ENCODE data around the gene SLC9A9. TPM values are rescaled to one million over a fixed set of nuclear protein-coding genes. Genes with fewer than 3 reads are reported as not detected.

SLC9A9 gene
- total and polyA plus RNA-seq, 8 donors, result 0.28 to 5.9 (median 0.75) TPM

GRCh38 chr3:143239031-143239430 is 609.2 kb downstream of the SLC9A9 start:
- H3K9me3 ChIP-seq, result no peaks in the 10 kb centered on the region
- FAIRE-seq (no peak), DNase-seq (no peak), ATAC-seq (no peak)
- H3K4me3 ChIP-seq, result no peak overlapping the region
- intact Hi-C loops (cut with DNase I), result no loop called here
- no peaks in the 10 kb centered on the region for H3K4me1 ChIP-seq
- no peaks in the 10 kb centered on the region for H3K27me3 ChIP-seq
- no peak for TF ChIP-seq CTCF (IDR thresholded peaks at IDR 0.05)
- no peak overlapping the region for H3K27ac ChIP-seq
- no peaks in the 10 kb centered on the region for H3K36me3 ChIP-seq
- WGBS, 2 donors, result 60 to 73% methylated on average over 3 of the region's 3 CpGs

- ATAC-seq (no peak), FAIRE-seq (no peak), DNase-seq (no peak)
- no peaks in the 10 kb centered on the region for H3K36me3 ChIP-seq
- intact Hi-C loops (cut with DNase I), result no loop called here
- no peaks in the 10 kb centered on the region for H3K27me3 ChIP-seq
- no peak overlapping the region for H3K4me3 ChIP-seq
- H3K27ac ChIP-seq, result no peak overlapping the region
- H3K4me1 ChIP-seq, result no peaks in the 10 kb centered on the region
- H3K9me3 ChIP-seq, result no peaks in the 10 kb centered on the region
- no peak for TF ChIP-seq CTCF (IDR thresholded peaks at IDR 0.05)
- 74 to 80% methylated on average over 8 of the region's 8 CpGs for WGBS, 2 donors
Measured at GRCh38 chr3:143237077-143237627, 611.1 kb downstream of the SLC9A9 start.

- Histone ChIP-seq H3K4me3 (no peak overlapping the region), H3K9me3 (no peaks in the 10 kb centered on the region), H3K27ac (no peak overlapping the region), H3K36me3 (no peaks in the 10 kb centered on the region), H3K27me3 (no peaks in the 10 kb centered on the region), H3K4me1 (no peaks in the 10 kb centered on the region)
- ATAC-seq (no peak), FAIRE-seq (no peak), DNase-seq (no peak)
- intact Hi-C loops (cut with DNase I), result no loop called here
- 69 to 76% methylated on average over 11 of the region's 11 CpGs for WGBS, 2 donors
- TF ChIP-seq CTCF (IDR thresholded peaks at IDR 0.05), result no peak
Measured at GRCh38 chr3:143236226-143236964, 611.9 kb downstream of the SLC9A9 start.

GRCh38 chr3:143235614-143236204 is 612.6 kb downstream of the SLC9A9 start:
- H3K27ac ChIP-seq, result no peak overlapping the region
- DNase-seq, result no peak
- intact Hi-C loops (cut with DNase I), result no loop called here
- H3K36me3 ChIP-seq, result no peaks in the 10 kb centered on the region
- no peaks in the 10 kb centered on the region for H3K4me1 ChIP-seq
- TF ChIP-seq CTCF (IDR thresholded peaks at IDR 0.05), result no peak
- WGBS, 2 donors, result 70 to 80% methylated on average over 3 of the region's 3 CpGs
- H3K4me3 ChIP-seq, result no peak overlapping the region
- no peak for FAIRE-seq
- ATAC-seq, result no peak
- H3K27me3 ChIP-seq, result no peaks in the 10 kb centered on the region
- H3K9me3 ChIP-seq, result no peaks in the 10 kb centered on the region

- intact Hi-C loops (cut with DNase I), result no loop called here
- no peaks in the 10 kb centered on the region for H3K27me3 ChIP-seq
- WGBS, 2 donors, result 41 to 48% methylated on average over 1 of the region's 1 CpG
- no peak overlapping the region for H3K27ac ChIP-seq
- no peaks in the 10 kb centered on the region for H3K36me3 ChIP-seq
- DNase-seq (no peak), FAIRE-seq (no peak), ATAC-seq (no peak)
- no peaks in the 10 kb centered on the region for H3K9me3 ChIP-seq
- H3K4me3 ChIP-seq, result no peak overlapping the region
- no peaks in the 10 kb centered on the region for H3K4me1 ChIP-seq
- no peak for TF ChIP-seq CTCF (IDR thresholded peaks at IDR 0.05)
Measured at GRCh38 chr3:143234526-143234925, 613.7 kb downstream of the SLC9A9 start.
